RWPE2 (cell line): Measurements from ENCODE around the gene SLC52A3.

Experiments
- ATAC-seq: fragments of 200-7000 bp; cut with Tn5 transposase; 3 replicates; pipeline ENCODE4 v1.9.1; 2021; ENCODE audit warnings: low read depth
- DNase-seq: peaks from one replicate; pipeline ENCODE4 v3.0.0-alpha.2; 2020; ENCODE audit warnings: low spot score
- H3K27ac ChIP-seq: fragments of 450-650 bp; 2 replicates; pipeline ENCODE4 v1.5.1; 2017; ENCODE audit warnings: mild to moderate bottlenecking; ENCODE audit not compliant: poor library complexity, severe bottlenecking
- H3K27me3 ChIP-seq: fragments of 250-450 bp; sonication (Bioruptor Pico); 2 replicates; pipeline ENCODE4 v1.5.1; 2021; ENCODE audit warnings: mild to moderate bottlenecking, moderate library complexity; ENCODE audit not compliant: insufficient read depth, poor library complexity, severe bottlenecking
- H3K36me3 ChIP-seq: fragments of 250-450 bp; sonication (Bioruptor Pico); 2 replicates; pipeline ENCODE4 v1.5.1; 2020; ENCODE audit warnings: low read depth, mild to moderate bottlenecking, moderate library complexity
- H3K4me1 ChIP-seq: fragments of 250-450 bp; sonication (Bioruptor Pico); 2 replicates; pipeline ENCODE4 v1.5.1; 2021; ENCODE audit warnings: mild to moderate bottlenecking, moderate library complexity; ENCODE audit not compliant: insufficient read depth, poor library complexity, severe bottlenecking
- H3K4me3 ChIP-seq: fragments of 250-450 bp; sonication (Bioruptor Pico); 2 replicates; pipeline ENCODE4 v1.5.1; 2021; ENCODE audit warnings: mild to moderate bottlenecking, moderate library complexity; ENCODE audit not compliant: severe bottlenecking
- H3K9me3 ChIP-seq: fragments of 250-450 bp; sonication (Bioruptor Pico); 2 replicates; pipeline ENCODE4 v1.5.1; 2021; ENCODE audit warnings: mild to moderate bottlenecking, moderate library complexity; ENCODE audit not compliant: severe bottlenecking
- CTCF ChIP-seq: fragments of 450-650 bp; IDR thresholded peaks from one replicate; pipeline ENCODE4 v1.5.1; 2017; ENCODE audit warnings: mild to moderate bottlenecking, moderate library complexity; ENCODE audit not compliant: poor library complexity, severe bottlenecking

The SLC52A3 gene

GRCh38 chr20:752291-752690, 16.0 kb downstream of the SLC52A3 start:
- Histone ChIP-seq H3K9me3 (no peaks in the 10 kb centered on the region), H3K27me3 (no peaks in the 10 kb centered on the region), H3K36me3 (no peaks in the 10 kb centered on the region), H3K4me1 (no peaks in the 10 kb centered on the region), H3K27ac (no peak overlapping the region), H3K4me3 (no peak overlapping the region)
- DNase-seq, result no peak
- TF ChIP-seq CTCF, result no peak
- no peak for ATAC-seq

DNA sequence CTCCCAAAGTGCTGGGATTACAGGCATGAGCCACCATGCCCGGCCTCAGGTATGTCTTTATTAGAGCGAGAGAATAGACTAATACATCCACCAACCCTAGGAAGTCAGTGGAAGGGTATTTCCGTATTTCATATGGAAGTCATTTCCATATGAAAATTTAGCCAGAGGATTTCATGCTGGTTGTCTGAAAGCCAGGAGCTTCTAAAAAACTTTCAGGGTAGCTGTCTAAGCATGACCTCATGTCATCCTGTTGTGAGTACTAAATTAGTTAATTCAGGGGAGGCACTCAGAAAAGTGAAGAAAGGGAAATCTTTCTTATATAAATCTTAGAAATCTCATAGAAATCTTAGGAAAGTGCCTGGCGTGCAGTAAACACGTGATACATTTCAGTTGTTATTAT, 16.5 kb downstream of the SLC52A3 start:
- H3K36me3 ChIP-seq, result no peaks in the 10 kb centered on the region
- DNase-seq, result no peak
- no peaks in the 10 kb centered on the region for H3K4me1 ChIP-seq
- H3K27me3 ChIP-seq, result no peaks in the 10 kb centered on the region
- H3K9me3 ChIP-seq, result no peaks in the 10 kb centered on the region
- no peak for TF ChIP-seq CTCF
- ATAC-seq, result no peak
- H3K4me3 ChIP-seq, result no peak overlapping the region
- no peak overlapping the region for H3K27ac ChIP-seq

DNA sequence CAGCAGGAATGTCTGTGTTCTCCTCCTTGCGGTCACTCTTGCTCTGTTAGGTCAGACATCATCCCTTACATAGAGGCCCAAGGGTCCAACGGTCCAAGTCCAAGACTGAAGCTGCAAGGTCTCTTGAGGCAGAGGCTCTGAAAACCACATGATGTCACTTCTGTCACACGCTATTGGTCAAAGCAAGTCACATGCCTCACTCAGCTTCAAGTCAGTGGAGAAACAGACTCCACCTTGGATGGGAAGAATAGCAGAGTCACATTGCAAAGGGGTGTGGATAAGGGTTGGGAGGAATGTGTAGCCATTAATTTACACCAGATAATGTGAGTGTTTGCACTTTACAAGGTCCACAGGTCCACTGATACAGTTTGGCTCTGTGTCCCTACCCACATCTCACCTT, 17.5 kb downstream of the SLC52A3 start:
- TF ChIP-seq CTCF, result no peak
- DNase-seq (no peak), ATAC-seq (no peak)
- Histone ChIP-seq H3K27ac (no peak overlapping the region), H3K27me3 (no peaks in the 10 kb centered on the region), H3K36me3 (no peaks in the 10 kb centered on the region), H3K4me1 (no peaks in the 10 kb centered on the region), H3K9me3 (peaks cover 8% of the 10 kb centered on the region), H3K4me3 (no peak overlapping the region)

GRCh38 chr20:745683-746301, 22.5 kb downstream of the SLC52A3 start:
- Histone ChIP-seq H3K4me3 (no peak overlapping the region), H3K9me3 (peaks cover 22% of the 10 kb centered on the region), H3K4me1 (no peaks in the 10 kb centered on the region), H3K27ac (no peak overlapping the region), H3K36me3 (no peaks in the 10 kb centered on the region), H3K27me3 (no peaks in the 10 kb centered on the region)
- ATAC-seq (no peak), DNase-seq (no peak)
- TF ChIP-seq CTCF, result no peak

DNA sequence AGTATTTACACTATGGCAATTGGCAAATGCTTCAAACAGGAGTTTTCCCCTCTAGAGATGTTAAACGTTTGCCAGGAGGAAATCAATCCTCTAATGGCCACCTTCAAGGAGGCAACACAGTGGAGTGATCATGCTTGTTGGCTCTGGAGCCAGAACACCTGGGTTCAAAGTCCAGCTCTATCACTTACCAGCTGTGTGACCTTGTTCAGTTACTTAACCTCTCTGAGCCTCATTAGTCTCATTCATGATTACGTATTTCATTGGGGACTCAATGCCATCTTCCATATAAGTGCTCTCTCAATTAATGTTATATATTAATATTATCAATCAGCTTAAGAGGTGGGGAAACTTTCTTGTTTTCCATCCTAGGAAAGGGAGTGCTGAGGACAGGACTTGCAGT, 26.1 kb downstream of the SLC52A3 start:
- no peak for DNase-seq
- H3K9me3 ChIP-seq, result peaks cover 22% of the 10 kb centered on the region
- no peaks in the 10 kb centered on the region for H3K36me3 ChIP-seq
- H3K4me3 ChIP-seq, result no peak overlapping the region
- no peaks in the 10 kb centered on the region for H3K27me3 ChIP-seq
- no peak for ATAC-seq
- H3K4me1 ChIP-seq, result no peaks in the 10 kb centered on the region
- no peak for TF ChIP-seq CTCF
- H3K27ac ChIP-seq, result no peak overlapping the region
